ENCODE results near the gene KIAA0319L.

DNA sequence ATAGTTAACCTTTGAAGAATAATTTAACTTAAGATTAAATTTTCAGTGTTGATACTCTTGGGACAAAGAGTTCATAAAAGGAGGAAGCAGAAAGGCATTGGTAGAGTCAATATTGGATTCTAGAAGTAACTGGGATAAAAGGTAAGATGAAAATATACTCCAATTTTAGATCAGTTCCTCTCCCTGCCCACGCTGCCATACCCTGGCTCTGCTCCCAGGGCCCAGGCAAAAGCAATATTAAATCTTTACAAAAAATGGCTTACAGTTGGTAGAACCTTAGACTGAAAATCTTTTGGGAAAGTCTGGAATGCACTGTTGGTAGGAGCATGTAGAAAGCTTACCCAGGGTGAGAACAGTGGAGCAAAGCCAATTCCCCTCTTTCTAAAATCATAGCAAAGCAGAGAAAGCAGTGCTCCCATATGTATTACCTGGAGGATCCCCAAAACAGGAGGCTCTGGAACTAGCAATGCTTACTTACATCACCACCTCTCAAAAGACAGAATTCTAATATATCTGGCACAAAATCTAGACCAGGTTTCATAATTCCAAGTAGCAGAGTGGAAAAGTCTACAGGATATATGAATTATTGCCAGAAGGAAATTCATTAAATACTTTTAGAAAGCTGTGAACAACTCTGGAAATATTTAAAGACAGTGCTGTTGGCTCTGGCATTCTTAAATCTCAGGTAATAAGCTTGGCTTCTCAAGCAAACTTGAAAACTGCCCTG, 24.5 kb downstream of the KIAA0319L start:
- TF ChIP-seq, protein P1, sequence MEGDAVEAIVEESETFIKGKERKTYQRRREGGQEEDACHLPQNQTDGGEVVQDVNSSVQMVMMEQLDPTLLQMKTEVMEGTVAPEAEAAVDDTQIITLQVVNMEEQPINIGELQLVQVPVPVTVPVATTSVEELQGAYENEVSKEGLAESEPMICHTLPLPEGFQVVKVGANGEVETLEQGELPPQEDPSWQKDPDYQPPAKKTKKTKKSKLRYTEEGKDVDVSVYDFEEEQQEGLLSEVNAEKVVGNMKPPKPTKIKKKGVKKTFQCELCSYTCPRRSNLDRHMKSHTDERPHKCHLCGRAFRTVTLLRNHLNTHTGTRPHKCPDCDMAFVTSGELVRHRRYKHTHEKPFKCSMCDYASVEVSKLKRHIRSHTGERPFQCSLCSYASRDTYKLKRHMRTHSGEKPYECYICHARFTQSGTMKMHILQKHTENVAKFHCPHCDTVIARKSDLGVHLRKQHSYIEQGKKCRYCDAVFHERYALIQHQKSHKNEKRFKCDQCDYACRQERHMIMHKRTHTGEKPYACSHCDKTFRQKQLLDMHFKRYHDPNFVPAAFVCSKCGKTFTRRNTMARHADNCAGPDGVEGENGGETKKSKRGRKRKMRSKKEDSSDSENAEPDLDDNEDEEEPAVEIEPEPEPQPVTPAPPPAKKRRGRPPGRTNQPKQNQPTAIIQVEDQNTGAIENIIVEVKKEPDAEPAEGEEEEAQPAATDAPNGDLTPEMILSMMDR (optimal IDR thresholded peaks at IDR 0.05 in 1 of 3, IDR thresholded peaks at IDR 0.05 in 1 of 3, conservative IDR thresholded peaks at IDR 0.05 in 1 of 3; ENCODE audit: extremely low read depth in 1 of 3, insufficient read depth in 2 of 3, low read length in 3 of 3): no peak
- no peak for TF ChIP-seq EZH2 (IDR thresholded peaks at IDR 0.05; ENCODE audit: low read length)

All from keratinocyte (primary cell).